Brain microvascular endothelial cell (primary cell): Measurements from ENCODE around the gene UGT2B7.

Experiments used
- DNase-seq: peaks from one replicate; pipeline ENCODE4 v3.0.0-alpha.2; 2020
- H3K27ac ChIP-seq: fragments of 250-450 bp; sonication (Bioruptor Pico); 2 replicates; pipeline ENCODE4 v1.5.1; 2020; ENCODE audit warnings: mild to moderate bottlenecking, moderate library complexity
- H3K27me3 ChIP-seq: fragments of 250-450 bp; sonication (Bioruptor Pico); replicated peaks from 2 replicates; pipeline ENCODE4 v1.5.1; 2020; ENCODE audit warnings: mild to moderate bottlenecking
- H3K36me3 ChIP-seq: fragments of 250-450 bp; sonication (Bioruptor Pico); replicated peaks from 2 replicates; pipeline ENCODE4 v1.5.1; 2020; ENCODE audit warnings: mild to moderate bottlenecking
- H3K4me3 ChIP-seq: 2 replicates; pipeline ENCODE4 v1.5.1; 2011; ENCODE audit warnings: low read depth, mild to moderate bottlenecking, control low read depth, low read length, moderate library complexity
- in situ Hi-C: cut with HindIII; loops from 2 replicates; pipeline ENCODE4 v1.10.0; 2017; ENCODE audit warnings: low sequenced_read_pairs, low pct_ligation_motif_present
- TF ChIP-seq, protein P1 (sequence below): IDR thresholded peaks from 2 replicates; pipeline ENCODE4 v1.5.1; 2011; ENCODE audit warnings: low read depth, mild to moderate bottlenecking, moderate library complexity, low read length, control low read depth, inconsistent platforms; ENCODE audit errors: missing control alignments

The UGT2B7 gene

DNA sequence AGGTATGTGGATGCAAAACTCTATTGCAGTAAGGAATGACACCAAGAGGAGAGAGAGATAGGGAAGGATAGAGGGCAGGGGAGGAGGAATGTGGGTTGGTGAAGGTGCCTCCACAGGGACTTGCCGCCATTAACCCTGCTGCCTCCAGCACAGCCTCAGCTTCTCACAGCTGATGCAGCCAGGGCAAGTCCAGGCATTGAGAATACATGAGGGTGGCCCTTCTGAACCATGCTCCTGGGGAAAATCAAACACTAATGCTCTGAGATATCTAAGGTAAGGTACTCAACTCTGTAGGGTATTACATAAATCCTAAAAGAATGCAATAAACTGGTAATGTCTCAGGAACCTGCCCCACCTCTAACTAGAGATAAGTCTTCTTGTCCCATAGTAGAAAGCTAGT is 28.7 kb downstream of the UGT2B7 start:
- no peak for DNase-seq
- TF ChIP-seq, protein P1, sequence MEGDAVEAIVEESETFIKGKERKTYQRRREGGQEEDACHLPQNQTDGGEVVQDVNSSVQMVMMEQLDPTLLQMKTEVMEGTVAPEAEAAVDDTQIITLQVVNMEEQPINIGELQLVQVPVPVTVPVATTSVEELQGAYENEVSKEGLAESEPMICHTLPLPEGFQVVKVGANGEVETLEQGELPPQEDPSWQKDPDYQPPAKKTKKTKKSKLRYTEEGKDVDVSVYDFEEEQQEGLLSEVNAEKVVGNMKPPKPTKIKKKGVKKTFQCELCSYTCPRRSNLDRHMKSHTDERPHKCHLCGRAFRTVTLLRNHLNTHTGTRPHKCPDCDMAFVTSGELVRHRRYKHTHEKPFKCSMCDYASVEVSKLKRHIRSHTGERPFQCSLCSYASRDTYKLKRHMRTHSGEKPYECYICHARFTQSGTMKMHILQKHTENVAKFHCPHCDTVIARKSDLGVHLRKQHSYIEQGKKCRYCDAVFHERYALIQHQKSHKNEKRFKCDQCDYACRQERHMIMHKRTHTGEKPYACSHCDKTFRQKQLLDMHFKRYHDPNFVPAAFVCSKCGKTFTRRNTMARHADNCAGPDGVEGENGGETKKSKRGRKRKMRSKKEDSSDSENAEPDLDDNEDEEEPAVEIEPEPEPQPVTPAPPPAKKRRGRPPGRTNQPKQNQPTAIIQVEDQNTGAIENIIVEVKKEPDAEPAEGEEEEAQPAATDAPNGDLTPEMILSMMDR = no peak
- Histone ChIP-seq H3K27ac (no peak overlapping the region), H3K36me3 (no peaks in the 10 kb centered on the region), H3K27me3 (no peaks in the 10 kb centered on the region), H3K4me3 (no peak overlapping the region)
- in situ Hi-C loops = no loop called here

DNA sequence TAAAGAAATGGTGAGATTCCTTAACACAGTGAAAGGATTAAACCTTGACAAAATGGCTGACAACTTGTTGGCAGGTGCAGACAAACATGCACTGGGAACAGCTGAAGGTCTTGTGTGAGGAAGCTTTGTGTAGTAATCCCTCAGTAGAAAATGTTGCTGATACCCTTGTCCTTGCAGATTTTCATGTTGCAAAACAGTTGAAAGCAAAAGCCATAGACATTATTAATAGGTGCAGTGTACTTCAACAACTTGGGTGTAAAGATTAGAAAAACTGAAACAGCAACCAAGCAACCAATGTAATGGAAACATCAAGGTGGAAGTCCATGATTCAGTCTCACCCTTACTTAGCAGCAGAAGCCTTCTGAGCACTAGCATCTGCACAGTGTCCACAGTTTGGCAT is 29.8 kb downstream of the UGT2B7 start:
- DNase-seq = no peak
- H3K4me3 ChIP-seq = no peak overlapping the region
- in situ Hi-C loops = no loop called here

DNA sequence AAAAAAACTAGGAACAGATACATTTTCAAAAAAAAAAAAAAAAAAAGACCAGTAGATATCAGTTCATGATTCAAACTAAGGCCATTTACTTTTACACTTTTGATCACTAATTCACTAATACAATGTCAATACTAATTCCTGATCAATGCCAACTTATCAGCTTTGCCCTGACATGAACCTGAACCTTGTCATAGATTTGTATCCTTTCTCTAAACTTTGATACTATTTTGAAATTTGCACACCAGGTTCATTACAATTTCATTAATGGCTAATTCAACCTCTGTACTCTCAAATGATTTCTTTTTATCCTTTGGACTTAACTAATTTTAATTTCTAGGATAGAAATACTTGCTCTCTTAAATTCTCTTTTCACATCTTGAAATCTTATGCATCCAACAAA is 37.7 kb downstream of the UGT2B7 start:
- DNase-seq = no peak
- in situ Hi-C loops = no loop called here
- H3K36me3 ChIP-seq = no peaks in the 10 kb centered on the region
- H3K4me3 ChIP-seq = no peak overlapping the region
- H3K27ac ChIP-seq = no peak overlapping the region
- H3K27me3 ChIP-seq = no peaks in the 10 kb centered on the region
- TF ChIP-seq, protein P1 = no peak

More for the DNA sequence above, 29.8 kb downstream of the UGT2B7 start:
- TF ChIP-seq, protein P1 = no peak
- H3K36me3 ChIP-seq = no peaks in the 10 kb centered on the region
- no peaks in the 10 kb centered on the region for H3K27me3 ChIP-seq
- H3K27ac ChIP-seq = no peak overlapping the region

DNA sequence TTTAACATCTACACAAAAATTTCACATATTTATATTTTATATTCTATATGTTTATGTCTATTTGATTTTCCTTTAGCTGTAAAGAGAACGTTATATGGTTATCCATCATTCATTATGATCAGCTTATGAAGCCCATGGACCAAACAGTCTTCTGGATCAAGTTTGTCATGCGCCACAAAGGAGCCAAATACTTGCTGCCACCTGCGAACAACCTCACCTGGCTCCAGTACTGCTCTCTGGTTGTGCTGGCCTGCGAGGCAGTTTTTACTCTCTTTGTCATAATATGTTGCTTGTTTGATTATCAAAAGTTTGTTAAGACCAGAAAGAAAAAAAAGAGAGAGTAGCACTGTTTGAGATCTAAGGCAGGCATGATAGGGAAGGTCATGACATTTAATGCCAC is 38.2 kb downstream of the UGT2B7 start:
- no peaks in the 10 kb centered on the region for H3K27me3 ChIP-seq

DNA sequence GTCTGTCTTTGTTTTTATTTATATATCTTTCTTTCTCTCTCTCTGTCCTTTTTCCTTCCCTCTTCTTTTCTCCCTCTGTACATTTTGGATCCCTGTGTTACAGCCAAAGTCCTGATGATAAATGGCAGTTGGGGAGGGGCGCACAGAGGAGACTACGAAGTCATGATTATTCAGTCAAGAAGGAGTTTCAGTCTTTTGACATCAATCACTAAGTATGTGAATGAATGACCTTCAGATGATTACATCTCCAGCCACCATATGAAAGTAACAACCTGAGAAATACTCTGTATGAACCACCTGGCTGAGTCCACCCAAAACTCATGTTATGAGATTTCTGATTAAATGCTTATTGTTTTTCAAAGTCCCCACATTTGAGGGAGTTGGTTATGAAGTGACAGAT is 45.0 kb downstream of the UGT2B7 start:
- in situ Hi-C loops = no loop called here
- TF ChIP-seq, protein P1 = no peak
- no peaks in the 10 kb centered on the region for H3K27me3 ChIP-seq
- H3K36me3 ChIP-seq = no peaks in the 10 kb centered on the region
- no peak for DNase-seq
- H3K27ac ChIP-seq = no peak overlapping the region
- H3K4me3 ChIP-seq = no peak overlapping the region

More for the DNA sequence above, 38.2 kb downstream of the UGT2B7 start:
- Histone ChIP-seq H3K4me3 (no peak overlapping the region), H3K36me3 (no peaks in the 10 kb centered on the region), H3K27ac (no peak overlapping the region)
- DNase-seq = no peak
- TF ChIP-seq, protein P1 = no peak
- in situ Hi-C loops = no loop called here

DNA sequence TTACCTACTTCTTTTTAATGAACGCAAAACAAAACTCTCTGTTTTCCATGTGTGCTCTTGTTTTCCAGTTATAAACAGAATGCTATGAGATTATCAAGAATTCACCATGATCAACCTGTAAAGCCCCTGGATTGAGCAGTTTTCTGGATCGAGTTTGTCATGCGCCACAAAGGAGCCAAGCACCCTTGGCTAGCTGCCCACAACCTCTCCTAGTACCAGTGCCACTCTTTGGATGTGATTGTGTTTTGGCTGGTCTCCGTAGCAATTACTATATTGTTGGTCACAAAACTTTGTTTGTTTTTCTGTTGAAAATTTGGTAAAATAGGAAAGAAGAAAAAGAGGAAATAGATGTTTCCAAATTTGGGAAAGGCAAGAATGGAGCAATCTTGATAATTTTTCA is 51.1 kb downstream of the UGT2B7 start:
- TF ChIP-seq, protein P1 = no peak
- in situ Hi-C loops = no loop called here
- no peak for DNase-seq
- H3K27ac ChIP-seq = no peak overlapping the region
- no peaks in the 10 kb centered on the region for H3K27me3 ChIP-seq
- H3K36me3 ChIP-seq = no peaks in the 10 kb centered on the region
- no peak overlapping the region for H3K4me3 ChIP-seq
